Subcutaneous abdominal adipose tissue (tissue), 5 donors: Measurements from ENCODE around the gene MYO6.

Experiments used
- H3K27ac ChIP-seq: one replicate; pipeline ENCODE4 v1.7.0; 2013; ENCODE audit warnings: low read depth, mild to moderate bottlenecking, inconsistent platforms, low read length, moderate library complexity
- H3K27me3 ChIP-seq, 5 donors: one replicate each; pipeline ENCODE4 v1.7.0; 2013; ENCODE audit warnings: low read length in 5 of 5, inconsistent platforms in 1 of 5; ENCODE audit not compliant: control insufficient read depth in 5 of 5, insufficient read depth in 4 of 5
- H3K36me3 ChIP-seq, 5 donors: one replicate each; pipeline ENCODE4 v1.7.0; 2013; ENCODE audit warnings: low read length in 5 of 5; ENCODE audit not compliant: control insufficient read depth in 5 of 5, insufficient read depth in 5 of 5
- H3K4me1 ChIP-seq, 5 donors: one replicate each; pipeline ENCODE4 v1.7.0; 2013; ENCODE audit warnings: low read length in 5 of 5, mild to moderate bottlenecking in 3 of 5, moderate library complexity in 1 of 5; ENCODE audit not compliant: control insufficient read depth in 5 of 5, insufficient read depth in 5 of 5
- H3K4me3 ChIP-seq, 5 donors: one replicate each; pipeline ENCODE4 v1.7.0; 2013; ENCODE audit warnings: low read length in 5 of 5, low read depth in 1 of 5
- H3K9ac ChIP-seq, 5 donors: one replicate each; pipeline ENCODE4 v1.7.0; 2013; ENCODE audit warnings: low read length in 5 of 5, mild to moderate bottlenecking in 4 of 5, moderate library complexity in 3 of 5
- H3K9me3 ChIP-seq, 5 donors: one replicate each; pipeline ENCODE4 v1.7.0; 2013; ENCODE audit warnings: low read length in 5 of 5; ENCODE audit not compliant: control insufficient read depth in 5 of 5
- donor health status: healthy.
- donor health status: healthy.
- donor health status: healthy.
- donor health status: healthy.
- donor health status: healthy.

MYO6 gene

DNA sequence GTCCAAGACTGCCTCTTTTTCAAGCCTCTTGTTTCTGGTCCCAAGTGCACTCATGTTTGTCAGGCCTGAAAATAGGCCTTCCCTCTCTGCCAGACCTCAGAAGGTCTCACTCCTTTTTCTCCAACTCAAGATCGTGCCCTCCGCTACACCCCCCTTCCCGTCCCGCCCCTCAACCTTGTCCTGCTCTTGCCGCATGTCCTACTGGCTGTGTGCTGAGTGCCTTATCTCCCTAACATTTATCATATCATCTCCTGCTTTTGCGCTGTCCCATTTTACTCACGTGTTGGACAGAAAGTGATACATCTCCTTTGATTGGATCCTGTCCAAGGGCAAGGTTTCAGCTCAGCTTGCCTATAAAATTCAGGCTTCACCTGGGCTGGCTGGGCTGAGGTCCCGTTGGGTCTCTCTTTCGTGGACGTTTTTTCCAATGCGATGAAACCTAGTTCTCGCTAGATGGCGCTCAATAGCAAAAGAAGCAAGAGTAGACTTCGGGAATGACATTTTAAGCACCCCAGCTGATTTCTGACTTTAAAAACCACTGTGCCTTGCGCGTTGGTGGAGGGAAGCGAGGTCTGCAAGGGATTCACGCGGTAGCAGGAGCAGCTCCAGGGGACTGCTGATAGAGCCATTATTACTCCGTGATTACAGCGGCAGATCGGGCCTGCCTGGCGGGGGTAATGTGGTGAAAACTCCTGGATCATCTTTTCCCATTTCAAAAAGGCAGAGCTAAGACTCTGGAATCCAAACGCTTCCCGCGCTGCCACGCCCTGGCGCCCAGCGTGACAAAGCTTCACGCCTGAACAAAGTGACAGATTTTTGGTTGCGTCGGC lies 185.8 kb downstream of the MYO6 start:
- Histone ChIP-seq H3K27me3 (no peaks in the 10 kb centered on the region), H3K9ac (peak overlapping the region in 2 of 5 donors; percentile 25 to 63), H3K27ac (no peak overlapping the region), H3K36me3 (no peaks in the 10 kb centered on the region), H3K4me3 (peak overlapping the region; percentile 48 to 76 (median 60)), H3K4me1 (peaks cover 0 to 9% (median 8%) of the 10 kb centered on the region in 5 donors), H3K9me3 (no peaks in the 10 kb centered on the region)

DNA sequence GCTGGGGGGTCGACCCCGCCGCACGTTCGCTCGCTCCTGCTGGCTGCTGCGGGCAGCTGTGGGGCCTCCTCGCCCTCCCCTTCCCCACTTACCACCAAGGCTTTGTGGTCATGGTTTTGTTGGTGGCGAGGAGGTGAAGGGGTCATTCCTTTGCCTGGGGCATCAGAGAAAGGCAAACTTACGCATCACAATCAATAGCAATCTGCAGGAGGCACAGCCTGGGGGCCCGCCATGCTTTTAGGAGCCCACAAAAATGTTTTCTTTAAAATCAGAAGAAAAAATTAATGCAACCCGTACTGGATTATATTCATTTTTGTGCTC lies 186.4 kb downstream of the MYO6 start:
- H3K4me3 ChIP-seq: peak overlapping the region in 4 of 5 donors; percentile 48 to 76 (median 58)
- H3K27ac ChIP-seq: no peak overlapping the region
- no peaks in the 10 kb centered on the region for H3K9me3 ChIP-seq
- H3K4me1 ChIP-seq: peaks cover 0 to 9% (median 8%) of the 10 kb centered on the region in 5 donors
- no peaks in the 10 kb centered on the region for H3K27me3 ChIP-seq
- peak overlapping the region in 2 of 5 donors; percentile 25 to 63 for H3K9ac ChIP-seq
- H3K36me3 ChIP-seq: no peaks in the 10 kb centered on the region

DNA sequence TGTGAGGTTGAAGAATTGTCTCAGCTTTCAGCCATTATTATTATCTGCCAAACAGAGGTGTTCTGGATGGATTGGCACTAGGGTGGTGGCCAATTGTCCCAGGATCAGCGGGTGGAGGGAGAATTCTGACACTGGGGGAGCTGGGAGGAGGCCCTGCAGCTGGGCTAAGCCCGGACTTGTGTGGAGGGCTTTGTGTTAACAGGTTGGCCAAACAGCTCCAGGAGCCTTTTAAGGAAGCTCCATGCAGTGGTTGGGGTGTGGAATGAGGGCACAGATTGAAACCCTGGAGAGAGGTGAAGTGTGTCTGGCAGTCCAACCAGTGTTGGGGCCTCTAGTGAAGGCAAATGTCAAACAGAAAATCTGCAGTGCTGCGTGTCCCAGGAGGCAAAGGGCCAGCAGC lies 187.6 kb downstream of the MYO6 start:
- H3K9ac ChIP-seq: no peak overlapping the region
- no peaks in the 10 kb centered on the region for H3K27me3 ChIP-seq
- H3K4me3 ChIP-seq: no peak overlapping the region
- H3K27ac ChIP-seq: no peak overlapping the region
- no peaks in the 10 kb centered on the region for H3K9me3 ChIP-seq
- H3K36me3 ChIP-seq: no peaks in the 10 kb centered on the region
- peaks cover 0 to 9% (median 8%) of the 10 kb centered on the region in 5 donors for H3K4me1 ChIP-seq

DNA sequence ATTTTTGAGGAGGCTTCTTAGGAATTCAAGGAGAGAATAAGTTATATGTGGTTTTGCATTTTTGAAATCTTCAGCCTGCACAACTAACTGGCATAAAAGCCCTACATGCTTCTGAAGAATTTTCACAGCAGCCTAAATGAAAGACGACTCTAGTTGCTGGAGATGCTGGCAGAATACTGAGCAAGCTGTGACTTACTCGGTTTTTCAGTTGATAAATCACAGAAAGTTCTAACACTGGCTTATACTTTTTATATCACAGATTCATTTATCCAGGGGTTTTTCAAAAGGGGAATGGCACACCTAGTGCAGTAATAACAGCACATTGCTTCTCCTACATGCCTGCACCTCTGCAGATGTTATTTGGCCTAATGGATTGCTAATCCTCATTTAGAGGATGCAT lies 188.8 kb downstream of the MYO6 start:
- no peak overlapping the region for H3K27ac ChIP-seq
- H3K36me3 ChIP-seq: no peaks in the 10 kb centered on the region
- no peak overlapping the region for H3K9ac ChIP-seq
- no peak overlapping the region for H3K4me3 ChIP-seq
- no peaks in the 10 kb centered on the region for H3K9me3 ChIP-seq
- peaks cover 0 to 9% (median 8%) of the 10 kb centered on the region in 5 donors for H3K4me1 ChIP-seq
- H3K27me3 ChIP-seq: no peaks in the 10 kb centered on the region

DNA sequence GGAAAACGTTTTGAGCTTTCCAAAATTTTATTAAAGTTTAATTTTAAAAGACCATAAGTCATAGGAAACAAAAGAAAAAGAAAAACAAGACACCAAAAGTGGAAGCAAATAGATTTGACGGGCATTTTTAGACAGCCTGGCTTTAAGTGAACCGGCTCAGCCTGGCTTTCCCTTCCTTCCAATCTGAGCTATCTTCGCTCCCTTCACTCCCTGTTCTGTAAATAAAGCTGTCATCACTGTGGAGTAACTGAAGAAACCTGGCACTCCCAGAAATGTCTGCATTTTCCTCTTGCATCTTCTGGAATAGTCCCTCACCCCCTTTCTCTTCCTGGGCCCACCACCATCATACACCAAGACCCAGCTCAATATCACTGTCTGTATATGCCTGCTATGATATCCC lies 191.5 kb downstream of the MYO6 start:
- Histone ChIP-seq H3K9ac (no peak overlapping the region), H3K4me3 (no peak overlapping the region), H3K27me3 (peaks cover 0 to under 1% (median 0%) of the 10 kb centered on the region in 5 donors), H3K9me3 (no peaks in the 10 kb centered on the region), H3K36me3 (no peaks in the 10 kb centered on the region), H3K27ac (no peak overlapping the region), H3K4me1 (peaks cover 0 to 3% (median under 1%) of the 10 kb centered on the region in 5 donors)

DNA sequence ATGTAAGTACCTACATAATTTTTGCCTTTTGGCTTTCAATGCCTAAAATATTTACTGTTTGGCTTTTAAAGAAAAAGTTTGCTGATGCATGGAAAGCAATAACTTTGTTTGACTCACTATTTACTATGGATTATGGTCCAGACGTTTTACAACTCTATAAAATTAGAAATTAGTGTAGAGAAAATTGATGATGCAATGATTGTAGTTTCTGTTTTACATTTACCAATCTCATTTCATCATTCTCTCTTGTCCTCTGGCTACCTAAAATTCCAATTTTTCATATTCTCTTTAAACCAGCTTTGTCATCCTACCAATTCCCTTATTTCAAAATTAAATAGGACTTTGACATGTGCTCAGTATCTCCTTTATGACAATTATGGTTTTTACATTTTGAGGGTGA lies 192.5 kb downstream of the MYO6 start:
- peaks cover 0 to 4% (median 0%) of the 10 kb centered on the region in 5 donors for H3K4me1 ChIP-seq
- no peaks in the 10 kb centered on the region for H3K9me3 ChIP-seq
- H3K4me3 ChIP-seq: no peak overlapping the region
- peaks cover 0 to 3% (median 0%) of the 10 kb centered on the region in 5 donors for H3K27me3 ChIP-seq
- no peak overlapping the region for H3K27ac ChIP-seq
- H3K36me3 ChIP-seq: no peaks in the 10 kb centered on the region
- no peak overlapping the region for H3K9ac ChIP-seq

DNA sequence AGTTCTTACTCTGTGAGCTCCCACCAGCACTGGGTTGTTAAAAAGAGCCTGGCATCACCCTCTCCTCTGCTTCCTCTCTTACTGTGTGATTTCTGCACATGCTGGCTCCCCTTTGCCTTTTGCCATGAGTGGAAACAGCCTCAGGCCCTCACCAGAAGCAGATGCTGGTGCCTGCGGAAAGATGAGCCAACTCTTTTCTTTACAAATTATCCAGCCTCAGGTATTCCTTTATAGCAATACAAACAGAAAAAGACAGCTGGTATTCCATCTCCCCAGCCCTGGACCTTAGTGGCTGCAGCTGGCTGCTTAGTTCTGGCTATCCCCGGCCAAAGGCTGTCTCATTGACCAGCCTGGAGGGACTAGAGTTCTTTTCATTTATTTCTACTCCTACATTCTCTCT lies 194.3 kb downstream of the MYO6 start:
- no peaks in the 10 kb centered on the region for H3K36me3 ChIP-seq
- no peak overlapping the region for H3K27ac ChIP-seq
- H3K9me3 ChIP-seq: no peaks in the 10 kb centered on the region
- H3K27me3 ChIP-seq: peaks cover 0 to 3% (median 0%) of the 10 kb centered on the region in 5 donors
- H3K4me1 ChIP-seq: peaks cover 0 to 5% (median 0%) of the 10 kb centered on the region in 5 donors
- H3K4me3 ChIP-seq: no peak overlapping the region
- H3K9ac ChIP-seq: no peak overlapping the region

DNA sequence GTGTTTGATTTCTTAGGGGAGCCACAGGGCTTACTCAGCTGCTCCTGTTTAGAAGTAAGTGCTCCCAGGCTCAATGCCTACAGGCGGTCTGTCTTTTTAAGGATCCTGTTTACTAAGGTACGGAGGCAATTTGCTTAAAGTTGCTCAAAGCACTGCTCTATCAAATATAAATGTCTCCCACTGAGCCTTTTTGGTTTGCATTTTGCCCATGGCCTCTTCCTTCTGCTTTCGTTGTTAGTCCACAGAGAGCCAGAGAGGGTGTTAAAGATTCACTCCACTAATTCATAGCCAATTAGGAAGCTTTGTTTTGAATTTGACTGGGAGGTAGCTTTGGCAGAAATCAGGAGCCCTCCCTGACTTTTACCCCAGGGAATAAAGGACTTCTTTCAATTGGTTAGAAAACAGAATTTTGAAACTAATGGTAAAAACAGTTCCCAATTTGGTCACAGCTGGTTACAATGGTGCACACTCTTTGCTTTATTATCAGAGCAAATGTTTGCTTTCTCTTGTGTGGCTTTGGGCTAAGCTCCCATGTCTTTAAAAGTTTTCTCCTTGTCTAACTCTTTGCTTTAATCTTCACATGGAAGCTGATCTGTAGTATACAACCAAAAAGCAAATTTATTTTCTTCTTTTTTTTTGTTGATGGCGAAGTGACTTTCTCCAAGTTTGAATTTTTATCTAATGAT lies 197.2 kb downstream of the MYO6 start:
- H3K9me3 ChIP-seq: no peaks in the 10 kb centered on the region
- H3K27ac ChIP-seq: no peak overlapping the region
- no peak overlapping the region for H3K4me3 ChIP-seq
- no peak overlapping the region for H3K9ac ChIP-seq
- peaks cover 0 to 7% (median 0%) of the 10 kb centered on the region in 5 donors for H3K27me3 ChIP-seq
- no peaks in the 10 kb centered on the region for H3K36me3 ChIP-seq
- peaks cover 0 to 11% (median 0%) of the 10 kb centered on the region in 5 donors for H3K4me1 ChIP-seq

DNA sequence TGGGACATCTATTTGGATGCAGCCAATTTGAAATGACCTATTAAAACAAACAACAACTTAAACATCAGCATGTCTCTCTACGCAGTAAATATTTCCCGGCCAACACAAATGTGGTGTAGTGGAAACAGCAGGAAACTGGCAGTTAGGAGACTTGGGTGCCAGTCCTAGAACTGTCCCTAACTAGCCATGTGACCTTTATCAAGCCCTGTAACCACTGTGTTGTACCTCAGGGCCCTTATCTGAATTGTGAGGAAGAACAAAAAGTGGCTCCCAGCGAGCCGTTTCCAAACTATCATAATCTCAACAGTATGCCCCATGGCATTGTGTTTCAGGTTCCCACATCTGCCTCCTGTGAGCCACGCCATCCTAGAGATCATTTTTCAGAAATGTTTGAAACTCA lies 198.9 kb downstream of the MYO6 start:
- Histone ChIP-seq H3K9ac (no peak overlapping the region), H3K4me3 (no peak overlapping the region), H3K4me1 (peaks cover 0 to 24% (median 2%) of the 10 kb centered on the region in 5 donors), H3K36me3 (no peaks in the 10 kb centered on the region), H3K27me3 (peaks cover 0 to 7% (median 0%) of the 10 kb centered on the region in 5 donors), H3K27ac (no peak overlapping the region), H3K9me3 (no peaks in the 10 kb centered on the region)

DNA sequence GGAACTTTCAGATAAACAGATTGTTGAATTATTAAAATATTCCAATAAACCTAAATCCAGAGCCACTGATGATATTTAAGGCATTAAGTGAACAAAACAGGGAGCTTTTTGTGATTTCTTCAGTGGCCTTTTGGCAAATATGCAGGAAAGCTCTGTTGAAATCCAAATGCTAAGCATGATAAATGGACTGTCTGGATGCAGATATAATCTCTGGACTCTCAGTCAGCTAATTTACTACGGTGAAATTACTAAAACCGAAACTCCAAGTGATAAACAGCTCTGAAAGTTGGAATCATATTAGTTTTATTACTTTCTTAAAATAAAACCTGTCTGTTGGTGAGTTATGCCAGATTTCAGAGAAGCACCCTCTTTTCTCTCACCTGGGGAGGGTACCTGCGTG lies 203.1 kb downstream of the MYO6 start:
- Histone ChIP-seq H3K4me1 (peaks cover 0 to 19% (median 2%) of the 10 kb centered on the region in 5 donors), H3K9me3 (no peaks in the 10 kb centered on the region), H3K27me3 (peaks cover 0 to 4% (median 0%) of the 10 kb centered on the region in 5 donors), H3K4me3 (no peak overlapping the region), H3K9ac (no peak overlapping the region), H3K27ac (no peak overlapping the region), H3K36me3 (no peaks in the 10 kb centered on the region)
